K562 (cell line): Measurements from ENCODE around the gene RPS17. TPM values are rescaled to one million over a fixed set of nuclear protein-coding genes. Genes with fewer than 3 reads are reported as not detected.

ENCODE experiments used
- BCLAF1 ChIP-seq, 2 experiments: fragments of 450-650 bp in 1 of 2; IDR thresholded peaks; 2 replicates each; pipeline ENCODE4 v1.6.1; 2011 to 2017; ENCODE audit warnings: low read depth in 2 of 2, antibody characterized with exemption in 1 of 2, borderline replicate concordance in 1 of 2, low read length in 1 of 2, mild to moderate bottlenecking in 1 of 2, mixed read lengths in 1 of 2; ENCODE audit not compliant: control insufficient read depth in 1 of 2
- CTCF ChIP-seq, 3 experiments: IDR thresholded peaks in 2 of 3; conservative IDR thresholded peaks in 1 of 3; 2 replicates each; pipeline ENCODE4 v1.5.1; 2011 to 2012; ENCODE audit warnings: low read length in 3 of 3, mild to moderate bottlenecking in 3 of 3, control low read depth in 2 of 3, improper control_type of control experiment in 1 of 3, inconsistent platforms in 1 of 3, low read depth in 1 of 3, mixed read lengths in 1 of 3, moderate library complexity in 1 of 3; ENCODE audit not compliant: insufficient read depth in 2 of 3
- DPF2 ChIP-seq: fragments of 450-650 bp; IDR thresholded peaks from 2 replicates; pipeline ENCODE4 v1.6.1; 2016
- E2F4 ChIP-seq: sonication (generic); formaldehyde crosslinking; IDR thresholded peaks from 2 replicates; pipeline ENCODE4 v1.8.0; 2022; ENCODE audit warnings: mild to moderate bottlenecking, low read depth, missing genetic modification reagents
- GATAD2A ChIP-seq: fragments of 450-650 bp; IDR thresholded peaks from 2 replicates; pipeline ENCODE4 v1.6.1; 2017
- ILF3 ChIP-seq: fragments of 450-650 bp; IDR thresholded peaks from 2 replicates; pipeline ENCODE4 v1.6.1; 2018; ENCODE audit warnings: antibody characterized with exemption, mild to moderate bottlenecking, moderate library complexity, borderline replicate concordance
- KAT7 ChIP-seq: sonication (generic); formaldehyde crosslinking; IDR thresholded peaks from 2 replicates; pipeline ENCODE4 v1.8.0; 2022; ENCODE audit warnings: missing genetic modification reagents, mild to moderate bottlenecking, borderline replicate concordance
- MBD2 ChIP-seq: sonication (generic); IDR thresholded peaks from 2 replicates; pipeline ENCODE4 v1.6.1; 2016; ENCODE audit warnings: low read depth, borderline replicate concordance
- MCM7 ChIP-seq, 2 experiments: fragments of 450-650 bp; IDR thresholded peaks; 2 replicates each; pipeline ENCODE4 v1.6.1; 2016 to 2018
- MTA3 ChIP-seq: fragments of 450-650 bp; formaldehyde crosslinking; IDR thresholded peaks from 2 replicates; pipeline ENCODE4 v1.6.1; 2017; ENCODE audit warnings: mild to moderate bottlenecking, borderline replicate concordance
- NBN ChIP-seq: fragments of 450-650 bp; IDR thresholded peaks from 2 replicates; pipeline ENCODE4 v1.6.1; 2016; ENCODE audit warnings: low read depth, mild to moderate bottlenecking
- NFYB ChIP-seq: IDR thresholded peaks from 2 replicates; pipeline ENCODE4 v1.6.1; 2011; ENCODE audit warnings: mild to moderate bottlenecking, moderate library complexity; ENCODE audit not compliant: insufficient read length; ENCODE audit errors: extremely low read depth
- NR2C1 ChIP-seq, 2 experiments: fragments of 450-650 bp; IDR thresholded peaks; 2 replicates each; pipeline ENCODE4 v1.6.1; 2017; ENCODE audit warnings: mild to moderate bottlenecking in 2 of 2, antibody characterized with exemption in 1 of 2, inconsistent platforms in 1 of 2, missing compliant biosample characterization in 1 of 2, missing genetic modification characterization in 1 of 2
- PHF20 ChIP-seq: fragments of 450-650 bp; IDR thresholded peaks from 2 replicates; pipeline ENCODE4 v1.6.1; 2018; ENCODE audit not compliant: partially characterized antibody
- SIN3B ChIP-seq: fragments of 450-650 bp; IDR thresholded peaks from 2 replicates; pipeline ENCODE4 v1.6.1; 2017; ENCODE audit warnings: low read depth, mild to moderate bottlenecking, moderate library complexity
- SMARCA5 ChIP-seq: fragments of 450-650 bp; IDR thresholded peaks from 2 replicates; pipeline ENCODE4 v1.6.1; 2016
- SMC3 ChIP-seq: conservative IDR thresholded peaks from 2 replicates; pipeline ENCODE4 v1.6.1; 2011; ENCODE audit warnings: low read depth, low read length, improper control_type of control experiment; ENCODE audit not compliant: insufficient read depth
- SNAPC5 ChIP-seq: fragments of 250-450 bp; sonication (Bioruptor Pico); IDR thresholded peaks from 2 replicates; pipeline ENCODE4 v1.8.0; 2021; ENCODE audit warnings: moderate library complexity, mild to moderate bottlenecking, inconsistent platforms
- TEAD1 ChIP-seq, 2 experiments: fragments of 450-650 bp in 1 of 2; sonication (generic) in 1 of 2; formaldehyde crosslinking; IDR thresholded peaks; 2 replicates each; pipeline versions ENCODE4 v1.4.0 to v1.8.0; 2020 to 2022; ENCODE audit warnings: mild to moderate bottlenecking in 2 of 2, missing genetic modification reagents in 1 of 2
- ZNF324 ChIP-seq: fragments of 250-450 bp; sonication (Bioruptor Pico); IDR thresholded peaks from 2 replicates; pipeline ENCODE4 v1.4.0; 2020; ENCODE audit warnings: mild to moderate bottlenecking
- ZNF644 ChIP-seq: fragments of 200-800 bp; sonication (Bioruptor generic); IDR thresholded peaks from 2 replicates; pipeline ENCODE4 v1.6.1; 2016; ENCODE audit warnings: low read depth, missing genetic modification characterization, missing compliant biosample characterization
- ZNF707 ChIP-seq: fragments of 250-450 bp; sonication (Bioruptor Pico); conservative IDR thresholded peaks from 2 replicates; pipeline ENCODE4 v1.8.0; 2022; ENCODE audit warnings: inconsistent platforms, mild to moderate bottlenecking, moderate library complexity
- ZSCAN32 ChIP-seq: fragments of 450-650 bp; formaldehyde crosslinking; IDR thresholded peaks from 2 replicates; pipeline ENCODE4 v1.4.0; 2020; ENCODE audit warnings: mild to moderate bottlenecking, moderate library complexity
- polyA plus RNA-seq, 8 experiments: library from polyadenylated mRNA; depleted of rRNA in 4 of 8; stranded (reverse) in 5 of 8; unstranded in 3 of 8; fragments of >200 nt; fragmentation: Nextera tagmentation in 2 of 8; fragmentation: Illumina TruSeq in 1 of 8; extraction: Ambion mirVana in 2 of 8; extraction: Trizol in 1 of 8; gene quantifications; 2 replicates each; pipeline versions ENCODE4 v1.2.1 to v1.2.3, GENCODE V29; 2011 to 2014; ENCODE audit warnings: inconsistent platforms in 1 of 8, missing spikeins in 1 of 8
- total RNA-seq, 7 experiments: library from RNA; depleted of rRNA in 6 of 7; stranded (reverse); fragments of >200 nt in 6 of 7; fragmentation: Illumina TruSeq in 2 of 7; extraction: Trizol in 2 of 7; gene quantifications; 2 replicates each; pipeline versions ENCODE4 v1.2.1 to v1.2.3, GENCODE V29; 2011 to 2021; ENCODE audit warnings: low replicate concordance in 1 of 7

RPS17 gene
- total and polyA plus RNA-seq, 9 of the 15 experiments (the other 6 are each of a cell fraction or from before 2014, with no cell fraction given): 1,988 to 6,515 (median 5,229) TPM

- no peak; the same call in 1 of the 2 replicates for TF ChIP-seq MTA3
- TF ChIP-seq CTCF (IDR thresholded peaks at IDR 0.05 in 2 of 3, conservative IDR thresholded peaks at IDR 0.05 in 1 of 3; ENCODE audit: insufficient read depth in 2 of 3, low read depth in 1 of 3, low read length in 3 of 3): peak; percentile 53 to 96 (median 77); a peak in 5 of 6 replicates
- peak; percentile 43 for TF ChIP-seq SMC3
- no peak for TF ChIP-seq ZNF324
- TF ChIP-seq MCM7 (IDR thresholded peaks at IDR 0.05): no peak
- TF ChIP-seq ILF3: no peak
- no peak for TF ChIP-seq PHF20
- TF ChIP-seq BCLAF1 (IDR thresholded peaks at IDR 0.05; ENCODE audit: borderline replicate concordance in 1 of 2, control insufficient read depth in 1 of 2, low read depth in 2 of 2, low read length in 1 of 2): no peak
- TF ChIP-seq E2F4 (CRISPR knock-in tag): no peak
- 0 out of 4 replicates have a peak, but pooled peaks of 1 of the 2 experiments have one; percentile 24 for TF ChIP-seq TEAD1 (CRISPR knock-in tag; IDR thresholded peaks at IDR 0.05)
- no peak for TF ChIP-seq ZSCAN32
- 0 out of 2 replicates have a peak, but pooled peaks have one; percentile 34 for TF ChIP-seq KAT7 (CRISPR knock-in tag)
- no peak for TF ChIP-seq GATAD2A
- TF ChIP-seq SNAPC5: no peak
- no peak for TF ChIP-seq NFYB
- TF ChIP-seq SMARCA5: no peak
- no peak for TF ChIP-seq MBD2
- 0 out of 2 replicates have a peak, but pooled peaks have one; percentile 37 for TF ChIP-seq DPF2
- TF ChIP-seq ZNF644: no peak
- no peak for TF ChIP-seq ZNF707 (CRISPR knock-in tag)
- TF ChIP-seq NR2C1 (IDR thresholded peaks at IDR 0.05): no peak
- TF ChIP-seq NR2C1 (tag; IDR thresholded peaks at IDR 0.05): no peak
- TF ChIP-seq SIN3B: no peak
- 0 out of 2 replicates have a peak, but pooled peaks have one; percentile 50 for TF ChIP-seq NBN
These were observed 9.5 kb downstream of the RPS17 start (continued) for GRCh38 chr15:82530606-82531379.
